HEK293 (cell line): ENCODE measurements around the gene CSMD2.

ENCODE experiments used
- FEZF1 ChIP-seq: fragments of 450-650 bp; formaldehyde crosslinking; IDR thresholded peaks from 2 replicates; pipeline ENCODE4 v1.5.1; 2016; ENCODE audit warnings: missing biosample characterization, missing genetic modification characterization
- YY1 ChIP-seq: fragments of 450-650 bp; formaldehyde crosslinking; IDR thresholded peaks from 2 replicates; pipeline ENCODE4 v1.5.1; 2018; ENCODE audit warnings: missing biosample characterization, missing genetic modification characterization
- ZNF19 ChIP-seq: fragments of 450-650 bp; formaldehyde crosslinking; IDR thresholded peaks from 2 replicates; pipeline ENCODE4; 2016; ENCODE audit warnings: missing biosample characterization, missing genetic modification characterization, low read depth
- ZNF23 ChIP-seq: fragments of 450-650 bp; formaldehyde crosslinking; IDR thresholded peaks from 2 replicates; pipeline ENCODE4 v1.5.1; 2016; ENCODE audit warnings: missing biosample characterization, missing genetic modification characterization, borderline replicate concordance
- ZNF654 ChIP-seq: fragments of 450-650 bp; formaldehyde crosslinking; IDR thresholded peaks from 2 replicates; pipeline ENCODE4 v1.5.1; 2016; ENCODE audit warnings: low read depth, missing biosample characterization, missing genetic modification characterization
- ZNF785 ChIP-seq: fragments of 450-650 bp; formaldehyde crosslinking; IDR thresholded peaks from 2 replicates; pipeline ENCODE4 v1.5.1; 2016; ENCODE audit warnings: missing biosample characterization, missing genetic modification characterization
- TF ChIP-seq, protein P1 (sequence below): fragments of 450-650 bp; formaldehyde crosslinking; IDR thresholded peaks from 2 replicates; pipeline ENCODE4 v1.5.1; 2016; ENCODE audit warnings: missing biosample characterization, missing genetic modification characterization
- TF ChIP-seq, protein P2 (sequence below): fragments of 450-650 bp; formaldehyde crosslinking; IDR thresholded peaks from 2 replicates; pipeline ENCODE4; 2016; ENCODE audit warnings: missing biosample characterization, missing genetic modification characterization

DNA sequence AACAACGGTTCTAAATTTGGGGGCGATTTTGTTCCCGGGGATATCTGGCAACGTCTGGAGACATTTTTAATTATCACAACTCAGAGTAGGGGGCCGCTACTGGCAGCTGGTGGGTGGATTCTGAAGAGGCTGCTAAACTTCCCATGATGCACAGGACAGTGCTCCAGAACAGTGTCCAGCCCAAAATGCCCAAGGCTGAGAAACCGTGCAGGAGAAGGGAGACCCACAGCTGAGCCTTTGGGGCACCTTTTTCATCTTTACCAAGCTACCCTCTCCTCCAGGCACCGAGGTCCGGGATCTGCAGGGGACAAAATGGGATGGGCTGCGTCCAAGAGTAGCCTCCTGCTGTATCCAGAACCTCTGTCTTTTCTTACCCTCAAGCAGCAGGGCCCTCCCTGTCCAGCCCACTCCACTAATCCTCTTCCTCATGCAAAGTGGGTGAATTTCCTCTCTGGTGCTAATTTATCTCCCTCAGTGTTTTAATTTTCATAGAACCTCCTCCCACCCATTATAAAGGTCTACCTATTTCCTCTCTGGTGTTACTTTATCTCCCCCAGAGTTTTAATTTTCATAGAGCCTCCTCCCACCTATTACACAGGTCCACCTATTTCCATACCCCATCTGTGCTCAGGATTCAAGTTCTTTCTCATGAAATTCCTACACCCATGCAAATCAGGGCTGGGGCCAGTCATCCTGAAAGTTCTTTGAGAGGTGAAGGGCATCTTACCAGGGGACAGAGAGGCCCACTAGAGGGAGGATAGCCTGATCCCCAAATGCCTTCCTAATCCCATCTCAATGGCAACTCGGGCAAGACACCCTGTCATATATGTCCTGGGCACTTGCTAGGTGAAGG lies 42.7 kb downstream of the CSMD2 start:
- TF ChIP-seq ZNF19 (tag by site-specific recombination) (no peak), ZNF785 (tag by site-specific recombination) (no peak), YY1 (tag by site-specific recombination) (no peak), FEZF1 (tag by site-specific recombination) (no peak), ZNF654 (tag by site-specific recombination) (no peak), ZNF23 (tag by site-specific recombination) (no peak)
- TF ChIP-seq, protein P1, sequence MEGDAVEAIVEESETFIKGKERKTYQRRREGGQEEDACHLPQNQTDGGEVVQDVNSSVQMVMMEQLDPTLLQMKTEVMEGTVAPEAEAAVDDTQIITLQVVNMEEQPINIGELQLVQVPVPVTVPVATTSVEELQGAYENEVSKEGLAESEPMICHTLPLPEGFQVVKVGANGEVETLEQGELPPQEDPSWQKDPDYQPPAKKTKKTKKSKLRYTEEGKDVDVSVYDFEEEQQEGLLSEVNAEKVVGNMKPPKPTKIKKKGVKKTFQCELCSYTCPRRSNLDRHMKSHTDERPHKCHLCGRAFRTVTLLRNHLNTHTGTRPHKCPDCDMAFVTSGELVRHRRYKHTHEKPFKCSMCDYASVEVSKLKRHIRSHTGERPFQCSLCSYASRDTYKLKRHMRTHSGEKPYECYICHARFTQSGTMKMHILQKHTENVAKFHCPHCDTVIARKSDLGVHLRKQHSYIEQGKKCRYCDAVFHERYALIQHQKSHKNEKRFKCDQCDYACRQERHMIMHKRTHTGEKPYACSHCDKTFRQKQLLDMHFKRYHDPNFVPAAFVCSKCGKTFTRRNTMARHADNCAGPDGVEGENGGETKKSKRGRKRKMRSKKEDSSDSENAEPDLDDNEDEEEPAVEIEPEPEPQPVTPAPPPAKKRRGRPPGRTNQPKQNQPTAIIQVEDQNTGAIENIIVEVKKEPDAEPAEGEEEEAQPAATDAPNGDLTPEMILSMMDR (tag by site-specific recombination) = no peak
- TF ChIP-seq, protein P2, sequence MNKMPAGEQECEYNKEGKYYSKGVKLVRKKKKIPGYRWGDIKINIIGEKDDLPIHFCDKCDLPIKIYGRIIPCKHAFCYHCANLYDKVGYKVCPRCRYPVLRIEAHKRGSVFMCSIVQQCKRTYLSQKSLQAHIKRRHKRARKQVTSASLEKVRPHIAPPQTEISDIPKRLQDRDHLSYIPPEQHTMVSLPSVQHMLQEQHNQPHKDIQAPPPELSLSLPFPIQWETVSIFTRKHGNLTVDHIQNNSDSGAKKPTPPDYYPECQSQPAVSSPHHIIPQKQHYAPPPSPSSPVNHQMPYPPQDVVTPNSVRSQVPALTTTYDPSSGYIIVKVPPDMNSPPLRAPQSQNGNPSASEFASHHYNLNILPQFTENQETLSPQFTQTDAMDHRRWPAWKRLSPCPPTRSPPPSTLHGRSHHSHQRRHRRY (tag by site-specific recombination) = no peak
